ENCODE data around the gene AIG1. TPM values are rescaled to one million over a fixed set of nuclear protein-coding genes. Genes with fewer than 3 reads are reported as not detected.
"Not testable (repeated sequence)": the region's sequence is repeated elsewhere in the genome, so short reads cannot be mapped to it uniquely, and the experiment has no call there.

The AIG1 gene
- total and polyA plus RNA-seq, 2 donors = 30.7 to 35.6 TPM

- H3K27ac ChIP-seq (ENCODE audit: low read depth) = no peak overlapping the region
- WGBS = 84% methylated on average over 6 of the region's 6 CpGs
- H3K4me3 ChIP-seq (ENCODE audit: low read depth, low read length) = no peak overlapping the region
- H3K36me3 ChIP-seq (ENCODE audit: insufficient read depth) = no peaks in the 10 kb centered on the region
- no peaks in the 10 kb centered on the region for H3K4me1 ChIP-seq (ENCODE audit: insufficient read depth)
- no peak for DNase-seq (ENCODE audit: extremely low spot score)
These were observed 238.8 kb downstream of the AIG1 start for GRCh38 chr6:143299253-143300166.

DNA sequence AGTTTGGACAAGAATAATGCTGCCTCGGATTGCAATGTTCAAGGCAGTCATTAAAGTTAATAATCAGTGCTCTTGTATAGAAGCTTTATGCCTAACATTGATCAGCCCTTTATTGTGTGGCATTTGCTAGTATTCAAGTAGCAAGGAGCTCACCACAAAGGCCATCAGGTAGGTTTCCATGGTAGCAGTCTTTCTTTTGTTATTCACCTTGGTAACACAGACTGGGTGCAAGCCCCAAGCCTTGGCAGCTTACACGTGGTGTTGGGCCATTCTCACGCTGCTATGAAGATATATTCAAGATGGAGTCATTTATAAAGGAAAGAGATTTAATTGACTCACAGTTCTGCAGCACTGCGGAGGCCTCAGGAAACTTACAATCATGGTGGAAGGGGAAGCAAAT lies 240.5 kb downstream of the AIG1 start:
- Histone ChIP-seq H3K4me3 (ENCODE audit: low read depth, low read length) (no peak overlapping the region), H3K4me1 (ENCODE audit: insufficient read depth) (no peaks in the 10 kb centered on the region), H3K36me3 (ENCODE audit: insufficient read depth) (no peaks in the 10 kb centered on the region), H3K27ac (ENCODE audit: low read depth) (no peak overlapping the region)
- WGBS = 69% methylated on average over 4 of the region's 4 CpGs
- no peak for DNase-seq (ENCODE audit: extremely low spot score)

DNA sequence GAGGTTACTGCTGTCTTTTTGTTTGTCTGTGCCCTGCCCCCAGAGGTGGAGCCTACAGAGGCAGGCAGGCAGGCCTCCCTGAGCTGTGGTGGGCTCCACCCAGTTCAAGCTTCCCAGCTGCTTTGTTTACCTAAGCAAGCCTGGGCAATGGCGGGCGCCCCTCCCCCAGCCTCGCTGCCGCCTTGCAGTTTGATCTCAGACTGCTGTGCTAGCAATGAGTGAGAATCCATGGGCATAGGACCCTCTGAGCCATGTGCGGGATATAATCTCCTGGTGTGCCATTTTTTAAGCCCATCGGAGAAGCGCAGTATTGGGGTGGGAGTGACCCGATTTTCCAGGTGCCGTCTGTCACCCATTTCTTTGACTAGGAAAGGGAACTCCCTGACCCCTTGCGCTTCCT lies 247.1 kb downstream of the AIG1 start:
- H3K27ac ChIP-seq (ENCODE audit: low read depth); H3K4me1 ChIP-seq (ENCODE audit: insufficient read depth); DNase-seq (ENCODE audit: extremely low spot score); H3K4me3 ChIP-seq (ENCODE audit: low read depth, low read length); H3K36me3 ChIP-seq (ENCODE audit: insufficient read depth): not testable (repeated sequence)
- 96% methylated on average over 9 of the region's 10 CpGs for WGBS

GRCh38 chr6:143313163-143313562 lies 252.5 kb downstream of the AIG1 start:
- Histone ChIP-seq H3K4me3 (ENCODE audit: low read depth, low read length) (no peak overlapping the region), H3K36me3 (ENCODE audit: insufficient read depth) (no peaks in the 10 kb centered on the region), H3K27ac (ENCODE audit: low read depth) (no peak overlapping the region), H3K4me1 (ENCODE audit: insufficient read depth) (no peaks in the 10 kb centered on the region)
- over 99% methylated on average over 4 of the region's 4 CpGs for WGBS
- DNase-seq (ENCODE audit: extremely low spot score) = no peak

DNA sequence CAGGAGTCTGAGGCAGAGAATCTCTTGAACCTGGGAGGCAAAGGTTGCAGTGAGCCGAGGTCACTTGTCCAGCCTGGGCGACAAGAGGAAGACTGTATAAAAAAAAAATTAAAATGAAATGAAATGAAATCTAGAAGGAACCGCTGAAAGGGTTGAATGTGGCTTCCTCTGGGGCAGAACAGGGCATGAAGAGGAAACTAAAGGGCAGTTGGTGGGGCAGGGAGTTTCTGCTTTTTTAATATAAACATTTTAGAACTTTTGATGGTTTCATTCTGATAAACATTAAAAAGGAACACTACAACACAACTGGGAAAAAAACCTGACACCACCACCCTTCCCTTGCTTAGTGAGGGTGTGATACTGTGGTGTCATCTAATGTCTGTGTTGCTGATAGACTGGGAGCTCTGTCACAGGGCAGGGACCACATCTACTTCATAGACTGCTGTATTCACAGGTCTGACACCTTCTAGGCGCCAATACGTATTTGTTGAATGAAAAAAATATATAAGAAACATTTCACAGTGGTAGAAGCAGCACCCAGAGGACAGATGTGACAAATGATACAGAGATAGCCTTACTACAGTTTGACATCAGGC lies 260.9 kb downstream of the AIG1 start:
- H3K36me3 ChIP-seq (ENCODE audit: insufficient read depth) = no peaks in the 10 kb centered on the region

GRCh38 chr6:143322386-143322785 lies 261.7 kb downstream of the AIG1 start:
- no peak overlapping the region for H3K27ac ChIP-seq (ENCODE audit: low read depth)
- H3K4me3 ChIP-seq (ENCODE audit: low read depth, low read length) = no peak overlapping the region
- H3K36me3 ChIP-seq (ENCODE audit: insufficient read depth) = no peaks in the 10 kb centered on the region
- no peak for DNase-seq (ENCODE audit: extremely low spot score)
- WGBS = 79% methylated on average over 4 of the region's 4 CpGs
- H3K4me1 ChIP-seq (ENCODE audit: insufficient read depth) = no peaks in the 10 kb centered on the region

More for the DNA sequence above, 260.9 kb downstream of the AIG1 start:
- no peak for DNase-seq (ENCODE audit: extremely low spot score)
- Histone ChIP-seq H3K4me3 (ENCODE audit: low read depth, low read length) (no peak overlapping the region), H3K27ac (ENCODE audit: low read depth) (no peak overlapping the region), H3K4me1 (ENCODE audit: insufficient read depth) (no peaks in the 10 kb centered on the region)
- 91% methylated on average over 5 of the region's 5 CpGs for WGBS

DNA sequence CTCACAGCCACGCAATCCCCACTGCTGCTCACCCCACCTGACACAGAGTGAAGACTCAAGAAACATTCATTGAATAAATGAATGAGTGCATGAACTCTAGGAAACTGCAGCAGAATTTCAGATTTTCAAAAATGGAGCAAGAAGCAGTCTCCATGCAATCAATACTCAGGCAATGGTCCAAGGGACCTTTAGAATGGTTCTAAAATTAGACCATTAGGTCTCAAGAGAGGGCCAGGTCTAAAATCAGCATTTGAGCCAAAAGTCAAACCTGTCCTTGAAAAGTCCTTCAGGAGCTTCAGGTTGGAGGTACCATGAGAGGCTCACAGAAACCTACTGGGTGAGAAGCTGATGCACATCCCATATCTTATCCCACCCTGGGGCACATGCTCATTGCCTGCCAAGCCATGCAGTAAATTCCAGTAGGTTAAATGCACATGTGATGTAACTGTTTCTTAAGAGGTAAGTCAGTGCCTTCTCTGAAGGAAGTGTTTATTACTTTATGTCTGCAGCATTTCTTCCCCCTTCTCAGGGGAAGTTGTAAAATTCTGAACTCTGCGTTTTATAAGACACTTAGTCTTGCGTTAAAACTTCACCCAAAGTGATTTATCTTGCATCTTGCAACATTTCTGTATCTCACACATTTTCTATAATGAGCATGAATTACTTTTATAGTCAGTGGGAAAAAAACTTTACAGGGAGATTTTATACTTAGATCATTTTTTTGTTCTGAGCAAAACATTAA lies 263.2 kb downstream of the AIG1 start:
- no peaks in the 10 kb centered on the region for H3K4me1 ChIP-seq (ENCODE audit: insufficient read depth)
- no peak overlapping the region for H3K27ac ChIP-seq (ENCODE audit: low read depth)
- no peak overlapping the region for H3K4me3 ChIP-seq (ENCODE audit: low read depth, low read length)
- WGBS = 57% methylated on average over 3 of the region's 3 CpGs
- peak; percentile 21 for DNase-seq (ENCODE audit: extremely low spot score)
- no peaks in the 10 kb centered on the region for H3K36me3 ChIP-seq (ENCODE audit: insufficient read depth)

DNA sequence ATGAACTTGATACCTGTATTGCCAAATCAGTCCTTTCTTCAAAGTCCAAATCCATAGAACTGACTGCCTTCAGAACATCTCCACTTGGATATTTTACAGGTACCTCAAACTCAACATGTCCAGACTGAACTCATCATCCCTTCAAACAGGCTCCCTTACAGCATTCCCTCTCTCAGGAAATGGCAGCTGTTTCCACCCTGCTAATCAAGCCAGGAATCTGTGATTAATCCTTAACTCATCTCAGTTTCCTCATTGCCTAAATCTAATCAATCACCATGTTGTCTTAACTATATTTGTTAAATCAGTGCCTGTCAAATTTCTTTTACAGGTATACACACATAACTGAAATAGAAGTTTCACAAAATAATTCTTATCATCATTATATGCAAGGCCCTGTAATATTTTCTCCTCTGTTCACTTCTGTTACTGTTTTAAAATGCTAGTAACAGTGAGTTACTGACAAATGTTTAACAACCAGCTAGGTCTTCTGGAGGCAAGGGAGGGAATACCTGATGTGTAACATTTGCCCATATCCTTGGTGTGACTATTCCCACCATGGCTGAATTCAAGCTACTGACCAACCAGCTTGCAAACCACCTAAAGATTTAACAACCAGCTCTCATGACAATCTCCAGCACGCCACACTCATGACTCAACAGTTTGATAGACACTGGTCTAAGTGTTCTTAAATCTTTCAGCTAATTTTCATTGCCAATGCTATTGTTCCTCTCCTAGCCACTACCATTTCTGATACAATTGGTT lies 264.9 kb downstream of the AIG1 start:
- H3K36me3 ChIP-seq (ENCODE audit: insufficient read depth) = no peaks in the 10 kb centered on the region
- no peak overlapping the region for H3K4me3 ChIP-seq (ENCODE audit: low read depth, low read length)
- no peaks in the 10 kb centered on the region for H3K4me1 ChIP-seq (ENCODE audit: insufficient read depth)
- WGBS = 97% methylated on average over 1 of the region's 1 CpG
- H3K27ac ChIP-seq (ENCODE audit: low read depth) = no peak overlapping the region
- no peak for DNase-seq (ENCODE audit: extremely low spot score)

DNA sequence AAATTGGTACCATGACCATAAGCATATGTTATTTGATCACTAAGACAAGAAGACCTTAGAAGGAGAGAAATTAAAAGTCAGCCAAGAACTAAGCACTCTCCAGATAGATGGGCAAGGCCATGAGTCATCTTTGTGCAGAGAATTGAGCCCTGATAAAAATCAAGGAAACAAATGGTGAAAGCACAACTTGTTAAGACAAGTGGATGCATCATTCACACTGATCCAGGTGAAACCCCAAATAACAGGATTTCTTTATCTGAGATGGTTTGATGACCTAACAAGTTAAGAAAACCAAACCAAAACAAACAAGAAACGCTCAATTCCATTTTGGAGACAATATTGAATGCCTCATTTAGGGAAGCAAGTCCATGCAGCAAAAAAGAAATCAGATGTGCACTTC lies 268.2 kb downstream of the AIG1 start:
- no peak for DNase-seq (ENCODE audit: extremely low spot score)
- no peaks in the 10 kb centered on the region for H3K4me1 ChIP-seq (ENCODE audit: insufficient read depth)
- no peak overlapping the region for H3K4me3 ChIP-seq (ENCODE audit: low read depth, low read length)
- no peak overlapping the region for H3K27ac ChIP-seq (ENCODE audit: low read depth)
- 87% methylated on average over 1 of the region's 1 CpG for WGBS
- H3K36me3 ChIP-seq (ENCODE audit: insufficient read depth) = no peaks in the 10 kb centered on the region

GRCh38 chr6:143329323-143329722 lies 268.6 kb downstream of the AIG1 start:
- no peaks in the 10 kb centered on the region for H3K4me1 ChIP-seq (ENCODE audit: insufficient read depth)
- no peak overlapping the region for H3K27ac ChIP-seq (ENCODE audit: low read depth)
- no peak for DNase-seq (ENCODE audit: extremely low spot score)
- 91% methylated on average over 3 of the region's 3 CpGs for WGBS
- no peak overlapping the region for H3K4me3 ChIP-seq (ENCODE audit: low read depth, low read length)
- H3K36me3 ChIP-seq (ENCODE audit: insufficient read depth) = no peaks in the 10 kb centered on the region

DNA sequence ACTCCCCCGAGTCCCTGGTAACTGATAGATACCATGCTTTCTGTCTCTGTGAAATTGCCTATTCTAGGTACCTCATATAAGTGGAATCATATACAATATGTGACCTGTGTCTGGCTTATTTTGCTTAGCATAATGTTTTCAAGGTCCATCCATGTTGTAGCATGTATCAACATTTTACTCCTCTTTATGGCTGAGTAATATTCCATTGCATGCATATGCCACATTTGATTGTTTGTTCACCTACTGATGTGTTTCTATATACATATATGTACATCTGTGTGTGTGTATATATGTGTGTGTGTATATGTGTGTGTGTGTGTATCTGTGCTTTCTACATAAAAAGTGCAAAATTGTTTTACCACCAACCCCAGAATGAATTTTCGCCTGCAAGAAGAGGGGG lies 270.7 kb downstream of the AIG1 start:
- WGBS = 97% methylated on average over 2 of the region's 2 CpGs
- Histone ChIP-seq H3K4me3 (ENCODE audit: low read depth, low read length) (no peak overlapping the region), H3K4me1 (ENCODE audit: insufficient read depth) (no peaks in the 10 kb centered on the region), H3K36me3 (ENCODE audit: insufficient read depth) (no peaks in the 10 kb centered on the region), H3K27ac (ENCODE audit: low read depth) (no peak overlapping the region)
- DNase-seq (ENCODE audit: extremely low spot score) = no peak

GRCh38 chr6:143332153-143332845 lies 271.6 kb downstream of the AIG1 start:
- no peaks in the 10 kb centered on the region for H3K4me1 ChIP-seq (ENCODE audit: insufficient read depth)
- no peak for DNase-seq (ENCODE audit: extremely low spot score)
- H3K27ac ChIP-seq (ENCODE audit: low read depth) = no peak overlapping the region
- no peaks in the 10 kb centered on the region for H3K36me3 ChIP-seq (ENCODE audit: insufficient read depth)
- 54% methylated on average over 1 of the region's 1 CpG for WGBS
- no peak overlapping the region for H3K4me3 ChIP-seq (ENCODE audit: low read depth, low read length)

GRCh38 chr6:143333081-143333480 lies 272.4 kb downstream of the AIG1 start:
- DNase-seq (ENCODE audit: extremely low spot score) = no peak
- Histone ChIP-seq H3K36me3 (ENCODE audit: insufficient read depth) (no peaks in the 10 kb centered on the region), H3K4me3 (ENCODE audit: low read depth, low read length) (no peak overlapping the region), H3K4me1 (ENCODE audit: insufficient read depth) (no peaks in the 10 kb centered on the region), H3K27ac (ENCODE audit: low read depth) (no peak overlapping the region)
- WGBS = 94% methylated on average over 2 of the region's 2 CpGs

Measured in urinary bladder (tissue), 4 donors.